GM18519 (cell line): ENCODE results near the gene ZP2.
"Not testable (repeated sequence)": the region's sequence is repeated elsewhere in the genome, so short reads cannot be mapped to it uniquely, and the experiment has no call there.

Source experiments
- ATAC-seq: cut with Tn5 transposase; IDR thresholded peaks from one replicate; pipeline ENCODE4 v1.9.1; 2021; ENCODE audit warnings: mild to moderate bottlenecking, moderate library complexity; ENCODE audit not compliant: unreplicated experiment, low FRiP score

Gene ZP2

GRCh38 chr16:21218153-21218552 is 6.8 kb upstream of the ZP2 start:
- no peak for ATAC-seq

DNA sequence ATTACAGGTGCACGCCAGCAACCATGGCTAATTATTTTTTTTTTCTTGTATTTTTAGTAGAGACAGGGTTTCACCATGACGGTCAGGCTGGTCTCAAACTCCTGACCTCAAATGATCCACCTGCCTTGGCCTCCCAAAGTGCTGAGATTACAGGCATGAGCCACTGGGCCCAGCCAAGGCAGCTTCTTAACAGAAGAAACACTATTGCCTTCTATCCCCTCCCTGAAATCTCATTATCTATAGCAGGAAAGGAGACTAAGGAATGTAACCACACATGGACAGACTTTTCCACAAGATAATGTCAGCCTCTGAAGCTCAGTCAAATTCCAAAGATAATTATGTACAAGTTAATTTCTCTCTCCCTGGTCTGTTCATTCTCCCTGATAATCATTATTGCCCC is 5.7 kb upstream of the ZP2 start:
- no peak for ATAC-seq

GRCh38 chr16:21214086-21214485 is 2.7 kb upstream of the ZP2 start:
- ATAC-seq: no peak

- no peak for ATAC-seq
These were observed 2.7 kb downstream of the ZP2 start for GRCh38 chr16:21208446-21209230.

DNA sequence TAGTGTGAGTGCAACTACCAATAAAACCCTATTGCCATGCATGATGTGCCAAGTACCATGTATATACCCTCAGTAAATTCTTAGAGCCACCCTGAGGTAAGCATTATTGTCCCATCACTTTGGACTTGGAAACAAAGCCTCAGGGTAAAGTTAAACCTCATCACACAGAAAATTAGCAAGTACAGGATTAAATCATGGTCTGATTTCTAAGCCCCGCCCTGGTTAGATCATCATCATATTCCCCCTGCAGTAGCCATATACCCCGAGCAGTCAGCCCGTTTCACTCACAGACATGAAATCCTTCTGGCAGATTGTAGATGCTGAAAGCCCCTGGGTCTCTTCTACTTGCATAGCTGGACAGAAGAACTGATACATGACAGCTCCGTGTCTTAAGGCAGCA is 4.8 kb downstream of the ZP2 start:
- ATAC-seq: no peak

DNA sequence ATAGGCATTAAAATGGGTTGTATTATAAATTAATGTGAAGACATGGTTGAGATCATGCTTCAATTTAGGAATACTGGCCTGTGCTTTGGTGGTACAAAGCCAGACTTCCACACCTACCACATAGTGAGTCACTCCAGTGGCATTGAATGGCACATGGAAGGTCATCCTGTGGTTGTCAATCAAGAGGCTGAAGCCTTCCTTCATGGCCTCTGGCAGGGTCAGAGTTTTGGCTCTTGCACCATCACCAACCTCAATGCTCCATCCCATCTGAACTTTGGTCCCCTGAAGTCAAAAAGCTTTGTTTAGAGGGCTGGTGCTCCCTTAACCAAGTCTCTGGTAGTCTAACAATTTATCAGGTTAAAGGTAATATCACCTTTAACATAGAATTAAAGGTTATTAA is 6.1 kb downstream of the ZP2 start:
- no peak for ATAC-seq

DNA sequence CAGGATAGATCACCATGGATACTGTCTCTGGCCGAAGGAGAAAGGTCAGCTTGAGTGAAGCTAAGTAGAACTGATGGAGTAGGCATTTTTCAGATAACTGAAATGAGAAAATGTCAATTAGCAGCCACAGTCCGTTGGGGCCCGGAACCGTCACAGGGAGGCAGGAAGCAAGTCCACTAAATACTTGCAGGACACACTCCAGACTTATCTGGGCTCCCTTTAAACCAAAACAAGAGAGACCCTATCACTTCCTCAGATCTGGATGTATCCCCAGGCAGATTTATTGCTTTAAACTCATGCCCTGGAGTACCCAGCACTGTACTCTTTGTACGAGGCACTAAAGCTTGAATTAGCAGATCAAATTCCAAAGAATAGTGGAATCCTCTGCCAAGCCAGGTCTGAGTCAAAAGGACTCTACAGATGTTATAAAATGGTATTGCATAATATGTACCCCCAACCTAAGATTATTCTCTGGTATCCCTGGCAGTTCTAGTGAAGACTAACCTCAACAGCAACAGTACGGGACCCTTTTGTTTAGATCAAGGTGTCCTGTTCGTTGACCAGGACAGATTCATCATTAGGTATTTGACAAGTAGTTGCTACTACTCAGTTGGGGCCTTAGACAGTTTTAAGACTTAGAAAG is 8.1 kb downstream of the ZP2 start:
- ATAC-seq: no peak

GRCh38 chr16:21199607-21200218 is 11.7 kb downstream of the ZP2 start:
- no peak for ATAC-seq

GRCh38 chr16:21197621-21198020 is 13.8 kb downstream of the ZP2 start:
- ATAC-seq: no peak

DNA sequence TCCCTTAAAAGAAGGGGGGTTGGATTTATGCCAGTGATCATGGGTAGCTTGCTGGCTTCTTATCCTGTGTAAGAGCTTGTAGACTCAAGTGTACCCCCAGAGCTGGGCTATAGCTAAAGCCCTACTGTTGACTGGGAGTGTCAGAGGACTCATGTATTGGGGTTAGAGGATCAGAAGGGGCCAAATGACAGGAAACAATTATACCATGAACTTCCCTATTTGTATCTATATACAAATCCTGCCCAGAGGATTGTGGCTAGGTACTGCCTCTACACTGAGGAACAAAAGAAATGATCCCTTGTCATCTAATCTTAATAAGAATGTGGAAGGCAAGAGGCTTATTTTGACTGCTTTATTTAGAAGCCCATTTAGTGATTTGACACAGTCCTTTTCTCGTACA is 14.3 kb downstream of the ZP2 start:
- no peak for ATAC-seq

DNA sequence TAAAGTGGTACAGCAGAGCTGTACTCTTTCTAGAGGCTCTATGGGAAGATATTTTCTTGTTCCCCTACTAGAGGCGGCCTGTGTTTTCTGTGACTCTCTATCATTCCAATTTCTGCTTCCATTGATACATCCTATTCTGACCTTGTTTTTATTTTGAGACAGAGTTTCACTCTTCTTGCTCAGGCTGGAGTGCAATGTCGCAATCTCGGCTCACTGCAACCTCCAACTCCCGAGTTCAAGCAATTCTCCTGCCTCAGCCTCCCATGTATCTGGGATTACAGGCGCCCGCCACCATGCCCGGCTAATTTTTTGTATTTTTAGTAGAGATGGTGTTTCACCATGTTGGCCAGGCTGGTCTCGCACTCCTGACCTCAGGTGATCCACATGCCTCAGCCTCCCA is 16.0 kb downstream of the ZP2 start:
- ATAC-seq: not testable (repeated sequence)

- ATAC-seq: no peak
These were observed 16.5 kb downstream of the ZP2 start for GRCh38 chr16:21194771-21195301.

- ATAC-seq: no peak
These were observed 18.4 kb downstream of the ZP2 start for GRCh38 chr16:21192991-21193390.

DNA sequence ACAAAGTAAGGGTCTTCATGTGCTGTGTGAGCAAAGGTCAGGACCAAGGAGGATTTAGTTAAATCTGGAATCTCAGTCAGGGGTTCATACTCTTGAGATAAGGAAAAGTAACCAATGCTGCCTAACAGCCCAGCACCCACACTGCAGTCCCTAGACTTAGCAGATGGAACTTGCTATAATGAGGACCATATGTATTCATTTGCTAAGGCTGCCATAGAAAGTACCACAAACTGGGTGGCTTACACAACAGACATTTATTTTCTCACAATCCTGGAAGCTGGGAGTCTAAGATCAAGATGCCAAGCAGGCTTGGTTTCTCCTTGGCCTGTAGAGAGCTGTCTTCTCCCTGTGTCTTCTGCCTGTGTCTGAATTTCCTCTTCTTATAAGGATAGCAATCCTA is 20.8 kb downstream of the ZP2 start:
- no peak for ATAC-seq

- ATAC-seq: no peak
These were observed 21.4 kb downstream of the ZP2 start for GRCh38 chr16:21190013-21190412.

- no peak for ATAC-seq
These were observed 22.1 kb downstream of the ZP2 start for GRCh38 chr16:21189311-21189710.

DNA sequence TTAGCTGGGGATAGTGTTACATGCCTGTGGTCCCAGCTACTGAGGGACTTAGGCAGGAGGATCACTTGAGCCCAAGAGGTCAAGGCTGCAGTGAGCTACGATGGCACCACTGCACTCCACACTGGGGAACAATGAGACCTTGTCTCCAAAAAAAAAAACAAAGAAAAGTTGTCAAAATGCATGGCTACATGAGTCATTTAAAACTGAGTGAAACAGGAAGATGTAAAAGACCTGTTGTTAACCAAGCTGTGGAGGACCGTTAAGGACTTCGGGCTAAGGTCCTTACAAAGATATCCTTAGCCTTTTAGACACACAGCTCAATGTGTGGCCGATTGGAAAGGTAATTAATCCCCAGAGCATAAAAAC is 25.1 kb downstream of the ZP2 start:
- ATAC-seq: no peak

DNA sequence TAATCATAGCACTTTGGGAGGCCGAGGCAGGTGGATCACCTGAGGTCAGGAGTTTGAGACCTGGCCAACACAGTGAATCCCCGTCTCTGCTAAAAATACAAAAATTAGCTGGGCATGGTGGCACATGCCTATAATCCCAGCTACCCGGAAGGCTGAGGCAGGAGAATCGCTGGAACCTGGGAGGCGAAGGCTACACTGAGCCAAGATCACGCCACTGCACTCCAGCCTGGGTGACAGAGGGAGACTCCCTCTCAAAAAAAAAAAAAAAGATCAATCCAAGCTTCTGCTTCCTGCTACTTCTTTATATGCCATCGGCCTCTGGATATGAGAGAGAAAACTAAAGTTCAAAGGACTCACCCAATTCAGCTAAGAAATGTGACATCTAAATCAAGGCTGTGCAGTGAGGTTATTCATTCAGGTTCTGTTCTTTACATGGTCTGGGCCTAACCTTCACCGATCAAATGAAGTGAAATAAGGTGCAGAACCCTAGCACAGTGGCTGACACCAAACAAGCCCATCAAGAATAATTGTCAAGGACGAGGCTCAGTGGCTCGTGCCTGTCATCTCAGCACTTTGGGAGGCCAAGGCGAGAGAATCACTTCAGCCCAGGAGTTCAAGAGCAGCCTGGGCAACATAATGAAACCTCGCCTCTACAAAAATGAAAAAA is 25.6 kb downstream of the ZP2 start:
- ATAC-seq: no peak

DNA sequence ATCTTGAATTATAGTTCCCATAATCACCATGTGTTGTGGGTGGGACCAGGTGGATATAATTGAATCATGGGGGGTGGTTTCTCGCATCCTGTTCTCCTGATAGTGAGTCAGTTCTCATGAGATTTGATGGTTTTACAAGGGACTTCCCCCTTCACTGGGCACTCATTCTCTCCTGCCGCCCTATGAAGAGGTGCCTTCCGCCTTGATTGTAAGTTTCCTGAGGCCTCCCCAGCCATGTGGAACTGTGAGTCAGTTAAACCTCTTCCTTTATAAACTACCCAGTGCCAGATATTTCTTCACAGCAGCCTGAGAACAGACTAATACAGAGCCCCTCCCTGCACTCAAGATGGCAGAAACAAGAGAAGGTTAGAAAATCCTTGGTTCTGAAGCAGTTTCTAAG is 26.5 kb downstream of the ZP2 start:
- no peak for ATAC-seq

- ATAC-seq: no peak
These were observed 27.4 kb downstream of the ZP2 start for GRCh38 chr16:21183995-21184394.

DNA sequence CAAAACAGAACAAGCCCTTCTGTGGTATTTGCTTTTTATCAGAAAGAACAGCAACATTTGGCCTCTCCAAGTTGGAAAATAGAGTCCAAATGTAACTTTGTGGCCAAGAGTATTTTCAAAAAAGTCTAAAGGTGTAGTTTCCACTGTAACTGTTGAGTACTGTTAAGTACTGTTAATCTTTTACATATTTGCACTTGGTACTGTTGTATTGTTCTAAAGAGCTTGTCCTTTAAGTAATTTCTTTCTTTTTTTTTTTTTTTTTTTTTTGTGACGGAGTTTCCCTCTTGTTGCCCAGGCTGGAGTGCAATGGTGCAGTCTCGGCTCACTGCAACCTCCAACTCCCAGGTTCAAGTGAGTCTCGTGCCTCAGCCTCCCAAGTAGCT is 31.4 kb downstream of the ZP2 start:
- no peak for ATAC-seq
